ENCODE data around the gene RASGRP4.
"Not testable (repeated sequence)": the region's sequence is repeated elsewhere in the genome, so short reads cannot be mapped to it uniquely, and the experiment has no call there.

Gene RASGRP4

DNA sequence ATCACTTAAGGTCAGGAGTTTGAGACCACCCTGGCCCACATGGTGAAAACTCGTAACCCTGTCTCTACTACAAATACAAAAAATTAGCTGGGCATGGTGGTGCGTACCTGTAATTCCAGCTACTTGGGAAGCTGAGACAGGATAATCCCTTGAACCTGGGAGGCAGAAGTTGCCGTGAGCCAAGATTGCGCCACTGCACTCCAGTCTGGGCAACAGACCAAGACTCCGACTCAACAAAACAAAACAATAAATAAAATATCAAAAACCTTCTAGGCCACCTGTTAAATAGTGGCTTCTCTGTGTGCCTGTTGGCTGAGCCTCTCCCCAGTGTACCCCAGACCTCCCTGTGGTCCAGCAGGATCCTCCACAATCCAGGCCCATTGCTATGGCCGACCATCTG lies 54.9 kb downstream of the RASGRP4 start:
- DNase-seq (ENCODE audit: low read depth in 3 of 3), result no peak

DNA sequence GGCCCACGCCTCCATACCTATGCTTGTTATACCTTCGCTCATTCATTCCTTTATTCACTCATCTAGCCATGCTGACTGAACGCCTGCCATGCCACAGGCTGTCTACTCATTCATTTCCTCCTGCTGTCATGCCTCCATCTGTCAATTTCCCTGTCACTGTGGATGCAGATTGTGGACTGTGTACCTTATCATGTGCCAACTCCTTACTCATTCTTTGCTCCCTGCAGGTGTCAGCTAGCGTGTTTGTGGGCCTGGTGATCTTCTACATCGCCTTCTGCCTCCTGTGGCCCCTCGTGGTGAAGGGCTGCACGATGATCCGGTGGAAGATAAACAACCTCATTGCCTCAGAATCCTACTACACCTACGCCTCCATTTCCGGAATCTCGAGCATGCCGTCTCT lies 55.7 kb downstream of the RASGRP4 start:
- no peak for DNase-seq (ENCODE audit: low read depth in 3 of 3)

DNA sequence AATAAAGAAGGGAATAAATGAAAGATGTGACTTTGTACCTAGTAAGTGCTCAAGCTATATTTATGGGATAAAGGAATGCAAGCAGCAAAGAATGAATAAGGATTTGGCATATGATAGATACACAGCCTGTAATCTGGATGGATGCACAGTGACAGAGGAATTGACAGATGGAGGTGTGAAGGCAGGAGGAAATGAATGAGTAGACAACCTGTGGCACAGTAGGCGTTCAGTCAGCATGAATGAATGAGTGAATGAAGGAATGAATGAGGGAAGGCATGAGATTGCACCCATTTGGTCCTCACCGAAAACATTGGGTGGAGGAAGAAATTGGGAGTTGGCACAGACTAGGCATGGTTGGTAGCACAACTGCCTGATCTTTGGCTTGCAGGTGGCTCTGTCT lies 56.4 kb downstream of the RASGRP4 start:
- DNase-seq (ENCODE audit: low read depth in 3 of 3), result no peak

DNA sequence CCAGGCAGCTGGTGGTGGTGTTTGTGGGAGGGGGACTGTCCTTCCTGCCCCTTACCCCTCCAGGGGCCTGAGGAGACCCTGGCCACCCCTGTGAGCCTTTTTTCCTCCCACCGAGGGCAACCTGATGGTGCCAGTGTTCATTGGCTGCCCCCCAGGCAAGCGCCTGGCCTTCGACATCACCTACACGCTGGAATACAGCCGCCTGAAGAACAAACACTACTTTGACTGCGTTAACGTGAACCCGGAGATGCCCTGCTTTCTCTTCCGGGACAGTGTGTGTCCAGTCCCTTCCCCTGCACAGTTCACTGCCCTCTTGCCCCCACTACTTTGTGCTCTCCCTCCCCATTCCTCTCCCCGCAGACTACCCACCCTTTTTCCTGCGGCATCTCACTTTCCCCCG lies 59.0 kb downstream of the RASGRP4 start:
- DNase-seq (ENCODE audit: low read depth in 3 of 3), result no peak

DNA sequence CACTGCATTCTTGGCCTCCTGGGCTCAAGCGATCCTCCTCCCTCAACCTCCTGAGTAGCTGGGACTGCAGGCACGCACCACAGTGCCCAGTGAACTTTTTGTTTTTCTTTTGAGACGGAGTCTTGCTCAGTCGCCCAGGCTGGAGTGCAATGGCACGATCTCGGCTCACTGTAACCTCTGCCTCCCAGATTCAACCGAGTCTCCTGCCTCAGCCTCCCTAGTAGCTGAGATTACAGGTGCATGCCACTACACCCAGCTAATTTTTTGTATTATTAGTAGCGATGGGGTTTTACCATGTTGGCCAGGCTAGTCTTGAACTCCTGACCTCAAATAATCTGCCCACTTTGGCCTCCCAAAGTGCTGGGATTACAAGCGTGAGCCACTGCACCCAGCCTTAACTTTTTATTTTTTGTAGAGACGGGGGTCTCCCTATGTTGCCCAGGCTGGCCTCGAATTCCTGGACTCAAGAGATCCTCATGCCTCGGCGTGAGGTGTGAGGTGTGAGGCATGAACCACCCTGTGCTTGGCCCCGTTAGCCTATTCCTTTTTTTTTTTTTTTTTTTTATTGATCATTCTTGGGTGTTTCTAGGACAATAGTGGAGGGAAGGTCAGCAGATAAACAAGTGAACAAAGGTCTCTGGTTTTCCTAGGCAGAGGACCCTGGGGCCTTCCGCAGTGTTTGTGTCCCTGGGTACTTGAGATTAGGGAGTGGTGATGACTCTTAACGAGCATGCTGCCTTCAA lies 62.9 kb downstream of the RASGRP4 start:
- DNase-seq (ENCODE audit: low read depth in 3 of 3), result not testable (repeated sequence)

DNA sequence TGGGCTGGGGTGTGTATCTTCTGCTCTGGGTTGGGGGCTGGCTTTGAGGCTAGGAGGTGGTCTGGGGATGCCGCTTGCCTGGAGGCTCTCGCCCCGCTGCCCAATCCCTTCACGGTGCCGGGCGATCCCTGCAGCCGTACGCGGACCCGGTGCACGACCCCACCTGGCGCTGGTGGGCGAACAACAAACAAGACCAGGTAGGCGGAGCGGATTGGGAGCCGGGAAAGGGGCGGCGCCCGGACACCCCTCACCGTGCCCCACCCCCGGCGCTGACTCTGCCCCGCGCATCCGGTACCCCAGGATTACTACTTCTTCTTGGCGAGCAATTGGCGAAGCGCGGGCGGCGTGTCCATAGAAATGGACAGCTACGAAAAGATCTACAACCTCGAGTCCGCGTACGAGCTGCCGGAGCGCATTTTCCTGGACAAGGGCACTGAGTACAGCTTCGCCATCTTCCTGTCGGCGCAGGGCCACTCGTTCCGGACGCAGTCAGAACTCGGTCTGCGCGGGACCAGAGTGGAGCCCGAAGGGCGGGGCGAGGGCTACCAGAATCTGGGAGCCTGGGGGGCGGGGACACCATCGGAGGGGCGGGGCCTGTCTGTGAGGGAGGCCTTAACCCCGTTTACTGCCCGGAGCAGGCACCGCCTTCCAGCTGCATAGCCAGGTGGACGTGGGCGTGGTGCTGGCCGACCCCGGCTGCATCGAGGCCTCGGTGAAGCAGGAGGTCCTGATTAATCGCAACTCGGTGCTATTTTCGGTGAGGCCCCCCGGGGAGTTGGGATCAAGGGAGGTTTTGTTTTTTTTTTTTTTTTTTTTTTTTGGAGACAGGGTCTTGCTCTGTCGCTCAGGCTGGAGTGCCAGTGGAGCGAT lies 63.7 kb downstream of the RASGRP4 start:
- peak; percentile 48 to 56 (median 52) for DNase-seq (ENCODE audit: low read depth in 3 of 3)

DNA sequence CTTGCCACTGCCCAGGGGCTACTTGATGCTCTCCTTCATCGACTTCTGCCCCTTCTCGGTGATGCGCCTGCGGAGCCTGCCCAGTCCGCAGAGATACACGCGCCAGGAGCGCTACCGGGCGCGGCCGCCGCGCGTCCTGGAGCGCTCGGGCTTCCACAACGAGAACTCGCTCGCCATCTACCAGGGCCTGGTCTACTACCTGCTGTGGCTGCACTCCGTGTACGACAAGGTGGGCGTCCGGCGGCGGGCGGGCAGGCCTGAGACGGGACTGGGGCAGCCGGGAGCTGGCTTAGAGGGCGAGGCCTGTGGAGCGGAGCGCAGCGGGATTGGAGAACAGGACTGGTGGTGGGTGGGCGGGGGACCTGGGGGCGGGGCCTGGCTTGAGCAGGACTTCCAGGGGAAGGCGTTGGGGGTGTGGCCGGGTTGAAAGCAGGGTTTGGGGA lies 64.4 kb downstream of the RASGRP4 start:
- DNase-seq (ENCODE audit: low read depth in 3 of 3), result peak; percentile 31 to 44 (median 36)

DNA sequence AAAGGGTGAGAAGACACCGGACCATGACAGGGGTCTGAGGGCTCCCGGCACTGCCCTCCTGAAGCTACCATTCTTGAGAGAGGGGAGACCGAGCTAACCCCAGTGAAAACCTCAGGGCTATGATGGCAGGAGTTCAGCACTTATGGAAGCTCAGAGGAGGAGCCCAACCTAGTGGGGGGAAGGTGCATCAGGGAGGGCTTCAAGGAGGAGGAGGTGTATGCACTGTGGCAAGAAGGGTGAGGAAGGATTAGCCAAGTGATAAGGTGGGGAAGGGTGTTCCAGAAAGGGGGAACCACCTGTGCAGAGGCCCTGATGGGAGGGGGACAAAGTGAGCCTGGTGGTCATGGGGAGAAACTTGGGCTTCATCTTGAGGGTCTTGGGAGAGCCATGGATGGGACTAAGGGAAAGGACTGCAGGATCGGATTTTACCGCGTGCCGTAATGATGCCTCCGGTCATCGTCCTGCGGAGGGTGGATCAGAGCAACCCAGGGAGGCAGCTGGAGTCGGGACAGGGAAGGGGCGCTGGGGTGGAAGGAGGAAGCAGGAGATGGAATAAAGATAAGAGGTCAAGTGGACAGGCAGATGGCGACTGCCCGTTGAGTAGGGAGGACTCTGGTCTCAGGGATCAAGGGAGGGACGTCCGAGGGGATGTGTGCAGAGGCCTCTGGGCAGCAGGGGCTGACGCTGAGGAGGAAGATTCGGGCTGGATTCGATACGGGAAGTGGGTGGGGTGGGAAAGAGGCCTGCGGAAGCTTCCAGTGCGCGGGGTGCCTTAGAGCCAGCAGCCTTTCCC lies 65.0 kb downstream of the RASGRP4 start:
- no peak for DNase-seq (ENCODE audit: low read depth in 3 of 3)

DNA sequence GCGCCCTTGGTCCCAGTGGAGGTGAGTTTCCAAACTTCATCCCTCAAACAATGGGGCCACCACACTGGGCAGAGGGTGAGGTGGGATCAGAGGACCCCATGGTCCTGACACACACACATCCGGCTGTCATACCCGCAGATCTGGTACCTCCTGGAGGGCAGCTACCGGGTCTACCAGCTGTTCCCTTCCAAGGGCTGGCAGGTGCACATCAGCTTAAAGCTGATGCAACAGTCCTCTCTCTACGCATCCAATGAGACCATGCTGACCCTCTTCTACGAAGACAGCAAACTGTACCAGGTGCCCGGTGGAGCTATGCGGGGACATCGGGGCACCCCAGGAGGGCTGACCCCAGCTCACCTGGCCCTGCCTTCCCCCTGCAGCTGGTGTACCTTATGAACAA lies 65.7 kb downstream of the RASGRP4 start:
- DNase-seq (ENCODE audit: low read depth in 3 of 3), result no peak

DNA sequence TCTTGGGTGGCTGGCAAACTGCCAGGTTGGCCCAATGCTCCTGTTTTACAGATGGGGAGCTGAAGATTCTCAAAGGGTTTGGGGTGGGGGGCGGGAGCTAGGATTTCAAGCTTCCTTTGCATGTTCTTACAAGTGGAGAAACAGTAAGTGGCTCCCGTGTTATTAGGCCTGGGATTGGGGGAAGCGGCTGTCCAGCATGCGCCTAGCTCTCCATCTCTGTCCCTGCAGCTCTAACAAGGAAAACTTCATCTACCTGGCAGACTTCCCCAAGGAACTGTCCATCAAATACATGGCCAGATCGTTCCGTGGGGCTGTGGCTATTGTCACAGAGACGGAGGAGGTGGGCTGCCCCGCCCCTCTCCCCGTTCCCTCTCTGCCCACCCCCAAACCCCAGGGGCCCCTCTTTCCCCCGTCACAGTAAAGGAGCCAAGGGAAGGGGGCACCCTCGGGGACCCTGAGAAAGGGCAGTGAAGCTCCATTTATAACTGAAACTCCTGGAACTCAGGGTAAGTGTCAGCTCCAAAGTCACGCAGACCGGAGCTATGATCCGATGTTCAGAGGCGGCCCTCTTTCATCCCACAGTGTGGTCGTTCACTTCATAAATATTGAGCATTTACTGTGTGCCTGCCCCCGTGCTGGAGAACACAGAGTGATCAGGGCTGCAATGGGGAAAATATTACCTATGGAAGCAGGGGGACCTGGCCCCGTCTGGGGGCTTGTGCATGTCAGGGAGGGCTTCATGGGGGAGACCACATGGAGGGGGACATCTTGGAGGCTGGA lies 66.6 kb downstream of the RASGRP4 start:
- DNase-seq (ENCODE audit: low read depth in 3 of 3), result no peak

Data from stimulated activated CD4-positive, alpha-beta T cell treated with anti-CD3 and anti-CD28 coated beads, TNF-alpha, amount 100 ng/mL, for 4 hours (primary cell).